HepG2 (cell line): Measurements from ENCODE around the gene ELAVL3. TPM values are rescaled to one million over a fixed set of nuclear protein-coding genes. Genes with fewer than 3 reads are reported as not detected.

ENCODE experiments used
- ERF ChIP-seq: IDR thresholded peaks from 2 replicates; pipeline ENCODE4 v1.6.1; 2018; ENCODE audit warnings: missing biosample characterization, missing genetic modification reagents
- GATAD2A ChIP-seq: IDR thresholded peaks from 2 replicates; pipeline ENCODE4 v1.6.1; 2016
- KLF16 ChIP-seq, 2 experiments: sonication (generic) in 1 of 2; formaldehyde crosslinking in 1 of 2; IDR thresholded peaks; 2 replicates each; pipeline versions ENCODE4 v1.6.1 to v1.8.0; 2016 to 2023; ENCODE audit warnings: missing genetic modification reagents in 2 of 2, missing compliant biosample characterization in 1 of 2
- MYNN ChIP-seq: sonication (generic); formaldehyde crosslinking; IDR thresholded peaks from 2 replicates; pipeline ENCODE4 v1.4.0; 2020; ENCODE audit warnings: mild to moderate bottlenecking, low read depth, missing genetic modification reagents
- RFXAP ChIP-seq: sonication (generic); formaldehyde crosslinking; IDR thresholded peaks from 2 replicates; pipeline ENCODE4 v1.4.0; 2020; ENCODE audit warnings: missing genetic modification reagents, borderline replicate concordance
- TEAD2 ChIP-seq: sonication (generic); formaldehyde crosslinking; IDR thresholded peaks from 2 replicates; pipeline ENCODE4 v1.9.0; 2021; ENCODE audit warnings: missing genetic modification reagents
- TGIF2 ChIP-seq: IDR thresholded peaks from 2 replicates; pipeline ENCODE4 v1.6.1; 2016; ENCODE audit warnings: control low read depth, missing compliant biosample characterization
- TSC22D2 ChIP-seq: sonication (generic); formaldehyde crosslinking; IDR thresholded peaks from 2 replicates; pipeline ENCODE4 v1.5.1; 2020; ENCODE audit warnings: missing genetic modification reagents, mild to moderate bottlenecking, borderline replicate concordance
- WIZ ChIP-seq: sonication (generic); formaldehyde crosslinking; IDR thresholded peaks from 2 replicates; pipeline ENCODE4 v1.5.1; 2020; ENCODE audit warnings: mild to moderate bottlenecking, missing genetic modification reagents
- YY1 ChIP-seq: IDR thresholded peaks from 2 replicates; pipeline ENCODE4 v1.6.1; 2011; ENCODE audit warnings: low read length, low read depth, moderate library complexity, mild to moderate bottlenecking; ENCODE audit not compliant: insufficient read depth, insufficient replicate concordance
- ZNF382 ChIP-seq: sonication (generic); formaldehyde crosslinking; IDR thresholded peaks from 2 replicates; pipeline ENCODE4 v1.5.0; 2020; ENCODE audit warnings: missing genetic modification reagents, mild to moderate bottlenecking, borderline replicate concordance
- ZNF891 ChIP-seq: sonication (generic); formaldehyde crosslinking; IDR thresholded peaks from 2 replicates; pipeline ENCODE4 v1.5.0; 2020; ENCODE audit warnings: mild to moderate bottlenecking, missing genetic modification reagents
- polyA plus RNA-seq, 8 experiments: library from polyadenylated mRNA; depleted of rRNA in 3 of 8; stranded (reverse) in 7 of 8; unstranded in 1 of 8; fragments of >200 nt; fragmentation: Illumina TruSeq in 4 of 8; extraction: Trizol in 4 of 8; gene quantifications; 2 replicates each; pipeline versions ENCODE4 v1.2.1 to v1.2.3, GENCODE V29; 2011 to 2016; ENCODE audit warnings: low read depth in 4 of 8, missing spikeins in 1 of 8, mixed read lengths in 1 of 8; ENCODE audit not compliant: insufficient read depth in 1 of 8
- total RNA-seq, 5 experiments: library from RNA; depleted of rRNA; stranded (reverse); fragments of >200 nt; fragmentation: Illumina TruSeq; extraction: Trizol; gene quantifications; 2 replicates each; pipeline ENCODE4 v1.2.3, GENCODE V29; 2016; ENCODE audit warnings: low read depth in 1 of 5
- TF ChIP-seq, protein P1 (sequence below): IDR thresholded peaks from 2 replicates; pipeline ENCODE4 v1.6.1; 2016; ENCODE audit warnings: low read depth, missing genetic modification reagents, missing compliant biosample characterization
- TF ChIP-seq, protein P2 (sequence below): IDR thresholded peaks from 2 replicates; pipeline ENCODE4 v1.6.1; 2018; ENCODE audit warnings: missing genetic modification reagents, mild to moderate bottlenecking, missing compliant biosample characterization
- TF ChIP-seq, protein P3 (sequence below): sonication (generic); formaldehyde crosslinking; IDR thresholded peaks from 2 replicates; pipeline ENCODE4 v1.4.0; 2020; ENCODE audit warnings: mild to moderate bottlenecking, missing genetic modification reagents
- TF ChIP-seq, protein P4 (sequence below): conservative IDR thresholded peaks from 2 replicates; pipeline ENCODE4 v1.6.1; 2018; ENCODE audit warnings: missing genetic modification reagents

ELAVL3 gene
- total and polyA plus RNA-seq, 2 of the 13 experiments (the other 11 are each of a cell fraction or from before 2014, with no cell fraction given) = 0.03 TPM; not detected in 1

DNA sequence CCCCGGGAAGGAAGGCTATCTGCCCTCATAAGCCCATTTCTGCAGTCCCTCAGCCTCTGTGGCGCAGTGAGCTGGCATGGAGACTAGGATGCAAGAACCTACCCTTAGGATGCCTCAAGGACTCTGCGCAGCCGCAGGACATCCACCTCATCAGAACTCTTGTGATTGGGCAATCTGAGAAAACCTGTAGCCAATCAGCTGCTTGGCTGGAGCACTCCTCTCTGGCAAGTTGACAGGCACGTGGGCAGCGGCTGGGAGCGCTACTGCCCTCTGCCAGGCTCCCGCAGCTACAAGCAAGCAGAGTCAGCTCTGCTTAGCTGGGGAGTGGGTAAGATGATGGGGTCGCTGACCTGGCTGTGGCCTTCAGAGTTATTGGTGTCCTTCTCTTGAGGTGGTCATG, 49.6 kb upstream of the ELAVL3 start (continued):
- TF ChIP-seq, protein P1, sequence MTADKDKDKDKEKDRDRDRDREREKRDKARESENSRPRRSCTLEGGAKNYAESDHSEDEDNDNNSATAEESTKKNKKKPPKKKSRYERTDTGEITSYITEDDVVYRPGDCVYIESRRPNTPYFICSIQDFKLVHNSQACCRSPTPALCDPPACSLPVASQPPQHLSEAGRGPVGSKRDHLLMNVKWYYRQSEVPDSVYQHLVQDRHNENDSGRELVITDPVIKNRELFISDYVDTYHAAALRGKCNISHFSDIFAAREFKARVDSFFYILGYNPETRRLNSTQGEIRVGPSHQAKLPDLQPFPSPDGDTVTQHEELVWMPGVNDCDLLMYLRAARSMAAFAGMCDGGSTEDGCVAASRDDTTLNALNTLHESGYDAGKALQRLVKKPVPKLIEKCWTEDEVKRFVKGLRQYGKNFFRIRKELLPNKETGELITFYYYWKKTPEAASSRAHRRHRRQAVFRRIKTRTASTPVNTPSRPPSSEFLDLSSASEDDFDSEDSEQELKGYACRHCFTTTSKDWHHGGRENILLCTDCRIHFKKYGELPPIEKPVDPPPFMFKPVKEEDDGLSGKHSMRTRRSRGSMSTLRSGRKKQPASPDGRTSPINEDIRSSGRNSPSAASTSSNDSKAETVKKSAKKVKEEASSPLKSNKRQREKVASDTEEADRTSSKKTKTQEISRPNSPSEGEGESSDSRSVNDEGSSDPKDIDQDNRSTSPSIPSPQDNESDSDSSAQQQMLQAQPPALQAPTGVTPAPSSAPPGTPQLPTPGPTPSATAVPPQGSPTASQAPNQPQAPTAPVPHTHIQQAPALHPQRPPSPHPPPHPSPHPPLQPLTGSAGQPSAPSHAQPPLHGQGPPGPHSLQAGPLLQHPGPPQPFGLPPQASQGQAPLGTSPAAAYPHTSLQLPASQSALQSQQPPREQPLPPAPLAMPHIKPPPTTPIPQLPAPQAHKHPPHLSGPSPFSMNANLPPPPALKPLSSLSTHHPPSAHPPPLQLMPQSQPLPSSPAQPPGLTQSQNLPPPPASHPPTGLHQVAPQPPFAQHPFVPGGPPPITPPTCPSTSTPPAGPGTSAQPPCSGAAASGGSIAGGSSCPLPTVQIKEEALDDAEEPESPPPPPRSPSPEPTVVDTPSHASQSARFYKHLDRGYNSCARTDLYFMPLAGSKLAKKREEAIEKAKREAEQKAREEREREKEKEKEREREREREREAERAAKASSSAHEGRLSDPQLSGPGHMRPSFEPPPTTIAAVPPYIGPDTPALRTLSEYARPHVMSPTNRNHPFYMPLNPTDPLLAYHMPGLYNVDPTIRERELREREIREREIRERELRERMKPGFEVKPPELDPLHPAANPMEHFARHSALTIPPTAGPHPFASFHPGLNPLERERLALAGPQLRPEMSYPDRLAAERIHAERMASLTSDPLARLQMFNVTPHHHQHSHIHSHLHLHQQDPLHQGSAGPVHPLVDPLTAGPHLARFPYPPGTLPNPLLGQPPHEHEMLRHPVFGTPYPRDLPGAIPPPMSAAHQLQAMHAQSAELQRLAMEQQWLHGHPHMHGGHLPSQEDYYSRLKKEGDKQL = no peak
- TF ChIP-seq TSC22D2 (CRISPR knock-in tag) (peak; percentile 67; the same call in 1 of the 2 replicates), TEAD2 (CRISPR knock-in tag) (no peak), ZNF891 (CRISPR knock-in tag) (no peak), TGIF2 (peak; percentile 100), ZNF382 (CRISPR knock-in tag) (no peak), YY1 (peak; percentile 42), WIZ (CRISPR knock-in tag) (no peak), RFXAP (peak; percentile 94), ERF (CRISPR knock-in tag) (peak; percentile 84), GATAD2A (CRISPR knock-in tag) (peak; percentile 63), KLF16 (CRISPR knock-in tag; IDR thresholded peaks at IDR 0.05) (peak in 1 of 2 experiments; percentile 77; a peak in 2 of 4 replicates), MYNN (no peak)
- TF ChIP-seq, protein P2, sequence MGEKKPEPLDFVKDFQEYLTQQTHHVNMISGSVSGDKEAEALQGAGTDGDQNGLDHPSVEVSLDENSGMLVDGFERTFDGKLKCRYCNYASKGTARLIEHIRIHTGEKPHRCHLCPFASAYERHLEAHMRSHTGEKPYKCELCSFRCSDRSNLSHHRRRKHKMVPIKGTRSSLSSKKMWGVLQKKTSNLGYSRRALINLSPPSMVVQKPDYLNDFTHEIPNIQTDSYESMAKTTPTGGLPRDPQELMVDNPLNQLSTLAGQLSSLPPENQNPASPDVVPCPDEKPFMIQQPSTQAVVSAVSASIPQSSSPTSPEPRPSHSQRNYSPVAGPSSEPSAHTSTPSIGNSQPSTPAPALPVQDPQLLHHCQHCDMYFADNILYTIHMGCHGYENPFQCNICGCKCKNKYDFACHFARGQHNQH (CRISPR knock-in tag) = peak; percentile 65; the same call in 1 of the 2 replicates
- TF ChIP-seq, protein P3, sequence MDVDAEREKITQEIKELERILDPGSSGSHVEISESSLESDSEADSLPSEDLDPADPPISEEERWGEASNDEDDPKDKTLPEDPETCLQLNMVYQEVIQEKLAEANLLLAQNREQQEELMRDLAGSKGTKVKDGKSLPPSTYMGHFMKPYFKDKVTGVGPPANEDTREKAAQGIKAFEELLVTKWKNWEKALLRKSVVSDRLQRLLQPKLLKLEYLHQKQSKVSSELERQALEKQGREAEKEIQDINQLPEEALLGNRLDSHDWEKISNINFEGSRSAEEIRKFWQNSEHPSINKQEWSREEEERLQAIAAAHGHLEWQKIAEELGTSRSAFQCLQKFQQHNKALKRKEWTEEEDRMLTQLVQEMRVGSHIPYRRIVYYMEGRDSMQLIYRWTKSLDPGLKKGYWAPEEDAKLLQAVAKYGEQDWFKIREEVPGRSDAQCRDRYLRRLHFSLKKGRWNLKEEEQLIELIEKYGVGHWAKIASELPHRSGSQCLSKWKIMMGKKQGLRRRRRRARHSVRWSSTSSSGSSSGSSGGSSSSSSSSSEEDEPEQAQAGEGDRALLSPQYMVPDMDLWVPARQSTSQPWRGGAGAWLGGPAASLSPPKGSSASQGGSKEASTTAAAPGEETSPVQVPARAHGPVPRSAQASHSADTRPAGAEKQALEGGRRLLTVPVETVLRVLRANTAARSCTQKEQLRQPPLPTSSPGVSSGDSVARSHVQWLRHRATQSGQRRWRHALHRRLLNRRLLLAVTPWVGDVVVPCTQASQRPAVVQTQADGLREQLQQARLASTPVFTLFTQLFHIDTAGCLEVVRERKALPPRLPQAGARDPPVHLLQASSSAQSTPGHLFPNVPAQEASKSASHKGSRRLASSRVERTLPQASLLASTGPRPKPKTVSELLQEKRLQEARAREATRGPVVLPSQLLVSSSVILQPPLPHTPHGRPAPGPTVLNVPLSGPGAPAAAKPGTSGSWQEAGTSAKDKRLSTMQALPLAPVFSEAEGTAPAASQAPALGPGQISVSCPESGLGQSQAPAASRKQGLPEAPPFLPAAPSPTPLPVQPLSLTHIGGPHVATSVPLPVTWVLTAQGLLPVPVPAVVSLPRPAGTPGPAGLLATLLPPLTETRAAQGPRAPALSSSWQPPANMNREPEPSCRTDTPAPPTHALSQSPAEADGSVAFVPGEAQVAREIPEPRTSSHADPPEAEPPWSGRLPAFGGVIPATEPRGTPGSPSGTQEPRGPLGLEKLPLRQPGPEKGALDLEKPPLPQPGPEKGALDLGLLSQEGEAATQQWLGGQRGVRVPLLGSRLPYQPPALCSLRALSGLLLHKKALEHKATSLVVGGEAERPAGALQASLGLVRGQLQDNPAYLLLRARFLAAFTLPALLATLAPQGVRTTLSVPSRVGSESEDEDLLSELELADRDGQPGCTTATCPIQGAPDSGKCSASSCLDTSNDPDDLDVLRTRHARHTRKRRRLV (CRISPR knock-in tag) = no peak
- TF ChIP-seq, protein P4, sequence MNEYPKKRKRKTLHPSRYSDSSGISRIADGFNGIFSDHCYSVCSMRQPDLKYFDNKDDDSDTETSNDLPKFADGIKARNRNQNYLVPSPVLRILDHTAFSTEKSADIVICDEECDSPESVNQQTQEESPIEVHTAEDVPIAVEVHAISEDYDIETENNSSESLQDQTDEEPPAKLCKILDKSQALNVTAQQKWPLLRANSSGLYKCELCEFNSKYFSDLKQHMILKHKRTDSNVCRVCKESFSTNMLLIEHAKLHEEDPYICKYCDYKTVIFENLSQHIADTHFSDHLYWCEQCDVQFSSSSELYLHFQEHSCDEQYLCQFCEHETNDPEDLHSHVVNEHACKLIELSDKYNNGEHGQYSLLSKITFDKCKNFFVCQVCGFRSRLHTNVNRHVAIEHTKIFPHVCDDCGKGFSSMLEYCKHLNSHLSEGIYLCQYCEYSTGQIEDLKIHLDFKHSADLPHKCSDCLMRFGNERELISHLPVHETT (CRISPR knock-in tag) = no peak; the same call in 1 of the 2 replicates
